ENCODE results near the gene TMEM80.
"Not testable (repeated sequence)": the region's sequence is repeated elsewhere in the genome, so short reads cannot be mapped to it uniquely, and the experiment has no call there.

The TMEM80 gene

GRCh38 chr11:687751-688150 is 7.9 kb upstream of the TMEM80 start:
- TF ChIP-seq CTCF (IDR thresholded peaks at IDR 0.05), result no peak
- H2AFZ ChIP-seq, result no peak overlapping the region
- H3K36me3 ChIP-seq (ENCODE audit: control insufficient read depth, insufficient read depth, low read length), result no peaks in the 10 kb centered on the region

DNA sequence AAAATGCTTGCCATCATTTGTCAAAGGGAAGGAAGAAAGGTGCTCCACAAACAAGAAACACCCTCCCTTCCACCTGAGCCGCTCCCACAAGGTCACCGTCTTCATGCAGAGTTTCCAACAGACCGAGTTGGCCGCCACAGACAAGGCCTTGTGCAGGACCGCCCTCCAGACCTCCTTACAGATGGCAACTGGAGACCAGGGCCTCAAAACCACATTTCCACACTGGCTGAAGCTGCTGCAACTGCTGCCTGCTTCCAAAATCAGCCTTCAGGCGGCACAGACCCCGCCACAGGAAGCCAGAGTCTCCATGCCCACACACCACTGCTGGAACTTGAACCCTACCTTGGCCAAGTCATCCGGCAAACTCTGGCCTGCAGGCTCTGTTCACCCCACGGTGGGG is 6.9 kb upstream of the TMEM80 start:
- Histone ChIP-seq H3K27ac (no peak overlapping the region), H2AFZ (no peak overlapping the region), H3K36me3 (ENCODE audit: control insufficient read depth, insufficient read depth, low read length) (no peaks in the 10 kb centered on the region), H3K9me3 (ENCODE audit: control insufficient read depth, low read length) (no peaks in the 10 kb centered on the region), H3K79me2 (no peaks in the 10 kb centered on the region), H3K27me3 (ENCODE audit: control insufficient read depth, insufficient read depth, low read length) (no peaks in the 10 kb centered on the region), H3K4me1 (no peaks in the 10 kb centered on the region), H3K4me2 (ENCODE audit: low read length) (no peak overlapping the region), H3K4me3 (ENCODE audit: low read depth, low read length) (no peak overlapping the region), H3K9ac (no peak overlapping the region)
- TF ChIP-seq CTCF (IDR thresholded peaks at IDR 0.05), result no peak

More at GRCh38 chr11:687751-688150, 7.9 kb upstream of the TMEM80 start:
- Histone ChIP-seq H3K27ac (no peak overlapping the region), H3K27me3 (ENCODE audit: control insufficient read depth, insufficient read depth, low read length) (no peaks in the 10 kb centered on the region), H3K9ac (no peak overlapping the region), H3K9me3 (ENCODE audit: control insufficient read depth, low read length) (no peaks in the 10 kb centered on the region), H3K4me2 (ENCODE audit: low read length) (no peak overlapping the region), H3K4me3 (ENCODE audit: low read depth, low read length) (no peak overlapping the region), H3K4me1 (no peaks in the 10 kb centered on the region), H3K79me2 (no peaks in the 10 kb centered on the region)

- Histone ChIP-seq H3K9me3 (ENCODE audit: control insufficient read depth, low read length) (no peaks in the 10 kb centered on the region), H3K79me2 (no peaks in the 10 kb centered on the region), H3K27me3 (ENCODE audit: control insufficient read depth, insufficient read depth, low read length) (no peaks in the 10 kb centered on the region), H3K36me3 (ENCODE audit: control insufficient read depth, insufficient read depth, low read length) (no peaks in the 10 kb centered on the region), H3K4me3 (ENCODE audit: low read depth, low read length) (no peak overlapping the region), H3K4me2 (ENCODE audit: low read length) (no peak overlapping the region), H2AFZ (no peak overlapping the region), H3K27ac (no peak overlapping the region), H3K4me1 (no peaks in the 10 kb centered on the region), H3K9ac (no peak overlapping the region)
- no peak for TF ChIP-seq CTCF (IDR thresholded peaks at IDR 0.05)
Observed at GRCh38 chr11:689625-690024, 6.0 kb upstream of the TMEM80 start.

DNA sequence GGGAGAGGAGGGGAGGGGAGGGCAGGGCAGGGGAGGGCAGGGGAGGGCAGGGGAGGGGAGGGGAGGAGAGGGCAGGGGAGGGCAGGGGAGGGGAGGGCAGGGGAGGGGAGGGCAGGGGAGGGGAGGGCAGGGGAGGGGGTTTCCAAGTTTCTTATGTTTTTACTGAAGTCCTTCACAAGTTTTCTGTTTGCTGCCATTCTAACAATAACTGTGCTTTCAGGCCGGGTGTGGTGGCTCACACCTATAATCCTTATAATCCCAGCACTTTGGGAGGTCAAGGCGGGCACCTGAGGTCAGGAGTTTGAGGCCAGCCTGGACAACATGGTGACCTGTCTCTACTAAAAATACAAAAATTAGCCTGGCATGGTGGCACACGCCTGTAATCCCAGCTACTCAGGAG is 5.4 kb upstream of the TMEM80 start:
- not testable (repeated sequence) for H3K4me3 ChIP-seq (ENCODE audit: low read depth, low read length); H3K27me3 ChIP-seq (ENCODE audit: control insufficient read depth, insufficient read depth, low read length); H2AFZ ChIP-seq; H3K27ac ChIP-seq; H3K4me2 ChIP-seq (ENCODE audit: low read length); H3K4me1 ChIP-seq; H3K36me3 ChIP-seq (ENCODE audit: control insufficient read depth, insufficient read depth, low read length); H3K79me2 ChIP-seq; H3K9ac ChIP-seq; H3K9me3 ChIP-seq (ENCODE audit: control insufficient read depth, low read length)

- Histone ChIP-seq H3K27me3 (ENCODE audit: control insufficient read depth, insufficient read depth, low read length) (no peaks in the 10 kb centered on the region), H2AFZ (no peak overlapping the region), H3K4me3 (ENCODE audit: low read depth, low read length) (no peak overlapping the region), H3K79me2 (no peaks in the 10 kb centered on the region), H3K27ac (no peak overlapping the region), H3K4me1 (no peaks in the 10 kb centered on the region), H3K9ac (no peak overlapping the region), H3K9me3 (ENCODE audit: control insufficient read depth, low read length) (no peaks in the 10 kb centered on the region), H3K4me2 (ENCODE audit: low read length) (no peak overlapping the region), H3K36me3 (ENCODE audit: control insufficient read depth, insufficient read depth, low read length) (no peaks in the 10 kb centered on the region)
- no peak for TF ChIP-seq CTCF (IDR thresholded peaks at IDR 0.05)
Observed at GRCh38 chr11:690738-691633, 4.6 kb upstream of the TMEM80 start.

Data from parathyroid adenoma (tissue), 2 donors.